Measurements from ENCODE around the gene AUTS2. TPM values are rescaled to one million over a fixed set of nuclear protein-coding genes. Genes with fewer than 3 reads are reported as not detected.

AUTS2 gene
- total and polyA plus RNA-seq, 2 donors (not counting 1 experiment from before 2014, with no cell fraction given): 0.60 to 9.1 TPM

DNA sequence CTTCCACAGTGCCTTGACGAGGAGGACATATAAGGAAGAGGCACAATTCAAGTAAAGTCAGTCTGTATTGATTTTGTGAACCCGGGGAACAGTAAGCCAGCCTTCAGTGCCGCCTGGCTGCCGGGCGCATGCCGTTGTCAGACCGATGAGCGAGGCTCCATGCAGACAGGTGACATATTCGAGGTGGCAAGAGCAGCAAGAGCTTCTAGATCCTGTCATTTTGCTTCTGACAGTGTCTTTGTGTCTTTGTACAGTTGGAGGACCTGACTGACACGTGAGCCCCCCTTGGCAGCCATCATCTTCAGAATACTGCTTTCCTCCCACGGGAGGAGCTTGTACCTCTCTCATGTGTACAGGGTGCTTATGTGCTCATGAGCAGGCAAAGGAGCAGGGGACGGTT, 1146.2 kb downstream of the AUTS2 start:
- Histone ChIP-seq H3K27ac (ENCODE audit: insufficient read depth, low read length) (no peak overlapping the region), H2AFZ (ENCODE audit: low read length) (no peak overlapping the region), H3K4me1 (ENCODE audit: control insufficient read depth, extremely low read depth, insufficient read depth, low read length) (no peaks in the 10 kb centered on the region), H4K20me1 (ENCODE audit: control insufficient read depth, extremely low read depth, insufficient read depth, low read length) (no peaks in the 10 kb centered on the region), H3K9me3 (ENCODE audit: control insufficient read depth, insufficient read depth, low read depth, low read length) (no peaks in the 10 kb centered on the region), H3K9ac (ENCODE audit: insufficient read depth, low read length) (no peak overlapping the region), H3K4me3 (replicated peaks in 1 of 4; ENCODE audit: control extremely low read depth in 1 of 4, insufficient read depth in 1 of 4, low read depth in 3 of 4, low read length in 4 of 4) (no peak overlapping the region), H3K27me3 (ENCODE audit: control insufficient read depth, insufficient read depth, low read length) (no peaks in the 10 kb centered on the region), H3K4me2 (ENCODE audit: extremely low read depth, insufficient read depth, low read length) (no peak overlapping the region), H3K36me3 (ENCODE audit: control insufficient read depth, insufficient read depth, low read length) (no peaks in the 10 kb centered on the region), H3K79me2 (ENCODE audit: control insufficient read depth, insufficient read depth, low read length) (no peaks in the 10 kb centered on the region)
- DNase-seq (ENCODE audit: low read depth in 2 of 2): no peak
- TF ChIP-seq EZH2 (IDR thresholded peaks at IDR 0.05; ENCODE audit: low read length, missing control alignments): no peak
- TF ChIP-seq, protein P1, sequence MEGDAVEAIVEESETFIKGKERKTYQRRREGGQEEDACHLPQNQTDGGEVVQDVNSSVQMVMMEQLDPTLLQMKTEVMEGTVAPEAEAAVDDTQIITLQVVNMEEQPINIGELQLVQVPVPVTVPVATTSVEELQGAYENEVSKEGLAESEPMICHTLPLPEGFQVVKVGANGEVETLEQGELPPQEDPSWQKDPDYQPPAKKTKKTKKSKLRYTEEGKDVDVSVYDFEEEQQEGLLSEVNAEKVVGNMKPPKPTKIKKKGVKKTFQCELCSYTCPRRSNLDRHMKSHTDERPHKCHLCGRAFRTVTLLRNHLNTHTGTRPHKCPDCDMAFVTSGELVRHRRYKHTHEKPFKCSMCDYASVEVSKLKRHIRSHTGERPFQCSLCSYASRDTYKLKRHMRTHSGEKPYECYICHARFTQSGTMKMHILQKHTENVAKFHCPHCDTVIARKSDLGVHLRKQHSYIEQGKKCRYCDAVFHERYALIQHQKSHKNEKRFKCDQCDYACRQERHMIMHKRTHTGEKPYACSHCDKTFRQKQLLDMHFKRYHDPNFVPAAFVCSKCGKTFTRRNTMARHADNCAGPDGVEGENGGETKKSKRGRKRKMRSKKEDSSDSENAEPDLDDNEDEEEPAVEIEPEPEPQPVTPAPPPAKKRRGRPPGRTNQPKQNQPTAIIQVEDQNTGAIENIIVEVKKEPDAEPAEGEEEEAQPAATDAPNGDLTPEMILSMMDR (conservative IDR thresholded peaks at IDR 0.05 in 1 of 2, IDR thresholded peaks at IDR 0.05 in 1 of 2; ENCODE audit: low read depth in 1 of 2, low read length in 2 of 2): no peak

DNA sequence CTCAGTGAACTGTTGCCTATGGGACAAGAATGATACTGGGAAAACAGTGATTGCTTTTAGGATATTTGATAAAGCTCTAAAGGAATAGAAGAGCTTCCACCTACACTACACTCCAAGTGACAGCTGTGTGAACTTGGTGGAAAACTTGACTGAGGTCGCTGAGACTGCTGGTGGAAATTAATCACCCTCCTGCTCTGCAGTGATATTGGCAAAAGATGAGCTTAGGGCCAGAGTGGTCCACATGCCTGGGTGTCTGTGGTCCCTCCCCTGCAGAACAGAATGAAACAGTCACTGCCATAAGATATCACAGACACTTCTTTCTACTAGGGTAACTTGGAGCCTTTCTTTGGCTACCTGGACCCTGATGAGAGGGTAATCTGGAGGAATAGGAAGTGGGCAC, 1151.6 kb downstream of the AUTS2 start:
- Histone ChIP-seq H4K20me1 (ENCODE audit: control insufficient read depth, extremely low read depth, insufficient read depth, low read length) (peaks cover 2% of the 10 kb centered on the region), H3K79me2 (ENCODE audit: control insufficient read depth, insufficient read depth, low read length) (no peaks in the 10 kb centered on the region), H2AFZ (ENCODE audit: low read length) (no peak overlapping the region), H3K36me3 (ENCODE audit: control insufficient read depth, insufficient read depth, low read length) (no peaks in the 10 kb centered on the region), H3K9ac (ENCODE audit: insufficient read depth, low read length) (no peak overlapping the region), H3K4me2 (ENCODE audit: extremely low read depth, insufficient read depth, low read length) (no peak overlapping the region), H3K4me1 (ENCODE audit: control insufficient read depth, extremely low read depth, insufficient read depth, low read length) (no peaks in the 10 kb centered on the region), H3K27me3 (ENCODE audit: control insufficient read depth, insufficient read depth, low read length) (no peaks in the 10 kb centered on the region), H3K27ac (ENCODE audit: insufficient read depth, low read length) (no peak overlapping the region), H3K9me3 (ENCODE audit: control insufficient read depth, insufficient read depth, low read depth, low read length) (no peaks in the 10 kb centered on the region), H3K4me3 (replicated peaks in 1 of 4; ENCODE audit: control extremely low read depth in 1 of 4, insufficient read depth in 1 of 4, low read depth in 3 of 4, low read length in 4 of 4) (no peak overlapping the region)
- no peak for DNase-seq (ENCODE audit: low read depth in 2 of 2)
- no peak for TF ChIP-seq EZH2 (IDR thresholded peaks at IDR 0.05; ENCODE audit: low read length, missing control alignments)
- TF ChIP-seq, protein P1 (conservative IDR thresholded peaks at IDR 0.05 in 1 of 2, IDR thresholded peaks at IDR 0.05 in 1 of 2; ENCODE audit: low read depth in 1 of 2, low read length in 2 of 2): no peak

DNA sequence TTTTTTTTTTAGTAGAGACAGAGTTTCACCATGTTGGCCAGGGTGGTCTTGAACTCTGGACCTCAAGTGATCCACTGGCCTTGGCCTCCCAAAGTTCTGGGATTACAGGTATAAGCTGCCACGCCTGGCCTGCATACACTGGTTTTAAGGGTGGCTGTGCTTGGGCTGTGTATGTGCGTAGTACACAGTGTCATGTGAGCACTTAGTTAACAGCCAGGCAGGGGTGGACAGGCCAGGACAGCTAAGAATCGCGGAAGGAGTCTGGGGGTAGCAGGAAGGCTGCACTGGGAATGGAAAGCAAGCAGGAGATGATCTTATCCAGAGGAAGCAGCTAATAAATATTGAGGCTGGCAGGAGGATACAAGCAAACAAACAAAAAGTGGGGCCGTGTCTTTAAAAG, 1153.6 kb downstream of the AUTS2 start:
- peaks cover 2% of the 10 kb centered on the region for H4K20me1 ChIP-seq (ENCODE audit: control insufficient read depth, extremely low read depth, insufficient read depth, low read length)
- TF ChIP-seq EZH2 (IDR thresholded peaks at IDR 0.05; ENCODE audit: low read length, missing control alignments): no peak
- TF ChIP-seq, protein P1 (conservative IDR thresholded peaks at IDR 0.05 in 1 of 2, IDR thresholded peaks at IDR 0.05 in 1 of 2; ENCODE audit: low read depth in 1 of 2, low read length in 2 of 2): no peak
- H3K79me2 ChIP-seq (ENCODE audit: control insufficient read depth, insufficient read depth, low read length): no peaks in the 10 kb centered on the region
- H2AFZ ChIP-seq (ENCODE audit: low read length): no peak overlapping the region
- H3K4me3 ChIP-seq (replicated peaks in 1 of 4; ENCODE audit: control extremely low read depth in 1 of 4, insufficient read depth in 1 of 4, low read depth in 3 of 4, low read length in 4 of 4): no peak overlapping the region
- no peak overlapping the region for H3K9ac ChIP-seq (ENCODE audit: insufficient read depth, low read length)
- no peaks in the 10 kb centered on the region for H3K27me3 ChIP-seq (ENCODE audit: control insufficient read depth, insufficient read depth, low read length)
- DNase-seq (ENCODE audit: low read depth in 2 of 2): no peak
- no peak overlapping the region for H3K27ac ChIP-seq (ENCODE audit: insufficient read depth, low read length)
- no peaks in the 10 kb centered on the region for H3K36me3 ChIP-seq (ENCODE audit: control insufficient read depth, insufficient read depth, low read length)
- no peaks in the 10 kb centered on the region for H3K9me3 ChIP-seq (ENCODE audit: control insufficient read depth, insufficient read depth, low read depth, low read length)
- no peak overlapping the region for H3K4me2 ChIP-seq (ENCODE audit: extremely low read depth, insufficient read depth, low read length)
- no peaks in the 10 kb centered on the region for H3K4me1 ChIP-seq (ENCODE audit: control insufficient read depth, extremely low read depth, insufficient read depth, low read length)
